GM23338 (cell line): ENCODE data around the gene PDCD2L. TPM values are rescaled to one million over a fixed set of nuclear protein-coding genes. Genes with fewer than 3 reads are reported as not detected.
A peak's percentile ranks its signal among the peaks of the same experiment; 100 is the strongest.

Experiments used
- ATAC-seq: fragments of 200-7000 bp; cut with Tn5 transposase; 3 replicates; pipeline ENCODE4 v1.9.1; 2020
- DNase-seq: peaks from one replicate; pipeline ENCODE4 v3.0.0-alpha.2; 2015; ENCODE audit warnings: low spot score
- H2AFZ ChIP-seq: fragments of 200-600 bp; sonication (generic); 2 replicates; pipeline ENCODE4 v1.8.0; 2016; ENCODE audit warnings: antibody characterized with exemption, mild to moderate bottlenecking, moderate library complexity
- H3F3A ChIP-seq: fragments of 200-600 bp; sonication (generic); replicated peaks from 2 replicates; pipeline ENCODE4 v1.8.0; 2017; ENCODE audit warnings: antibody characterized with exemption, mixed run types, low read depth
- H3K27ac ChIP-seq: fragments of 200-600 bp; sonication (generic); 2 replicates; pipeline ENCODE4 v1.6.1; 2016; ENCODE audit warnings: low read depth
- H3K27me3 ChIP-seq: fragments of 200-600 bp; sonication (generic); 2 replicates; pipeline ENCODE4 v1.8.0; 2016; ENCODE audit warnings: mild to moderate bottlenecking, mixed run types, moderate library complexity; ENCODE audit not compliant: insufficient read depth
- H3K36me3 ChIP-seq: fragments of 200-600 bp; sonication (generic); 2 replicates; pipeline ENCODE4 v1.8.0; 2016; ENCODE audit warnings: mild to moderate bottlenecking; ENCODE audit not compliant: insufficient read depth
- H3K4me1 ChIP-seq: fragments of 200-600 bp; sonication (generic); 2 replicates; pipeline ENCODE4 v1.8.0; 2016; ENCODE audit warnings: mild to moderate bottlenecking, moderate library complexity; ENCODE audit not compliant: insufficient read depth
- H3K4me2 ChIP-seq: fragments of 200-600 bp; sonication (generic); 2 replicates; pipeline ENCODE4 v1.7.1; 2017; ENCODE audit warnings: mixed run types
- H3K4me3 ChIP-seq: fragments of 200-600 bp; sonication (generic); 2 replicates; pipeline ENCODE4 v1.6.1; 2016; ENCODE audit warnings: mixed run types
- H3K79me2 ChIP-seq: fragments of 200-600 bp; sonication (generic); replicated peaks from 2 replicates; pipeline ENCODE4 v1.8.0; 2017; ENCODE audit warnings: mild to moderate bottlenecking; ENCODE audit not compliant: insufficient read depth
- H3K9me2 ChIP-seq: fragments of 200-600 bp; sonication (generic); 2 replicates; pipeline ENCODE4 v1.8.0; 2017; ENCODE audit not compliant: insufficient read depth
- H4K20me1 ChIP-seq: fragments of 200-600 bp; sonication (generic); replicated peaks from 2 replicates; pipeline ENCODE4 v1.8.0; 2017; ENCODE audit warnings: mild to moderate bottlenecking; ENCODE audit not compliant: insufficient read depth
- H3K27ac Mint-ChIP-seq: 2 replicates; pipeline ENCODE4 v1.8.0; 2020; ENCODE audit warnings: inconsistent platforms, mild to moderate bottlenecking, moderate library complexity, mixed read lengths
- H3K27me3 Mint-ChIP-seq: 3 replicates; pipeline ENCODE4 v1.8.0; 2022; ENCODE audit warnings: low read depth, mild to moderate bottlenecking, moderate library complexity, mixed read lengths, inconsistent platforms; ENCODE audit not compliant: insufficient read depth, poor library complexity
- H3K36me3 Mint-ChIP-seq: 3 replicates; pipeline ENCODE4 v1.8.0; 2021; ENCODE audit warnings: low read depth, mild to moderate bottlenecking, inconsistent platforms, moderate library complexity, mixed read lengths
- H3K4me1 Mint-ChIP-seq: 3 replicates; pipeline ENCODE4 v1.8.0; 2020; ENCODE audit warnings: mild to moderate bottlenecking, inconsistent platforms, mixed read lengths
- H3K4me3 Mint-ChIP-seq: 3 replicates; pipeline ENCODE4 v1.8.0; 2021; ENCODE audit warnings: moderate library complexity, mild to moderate bottlenecking, inconsistent platforms, mixed read lengths
- H3K9me3 Mint-ChIP-seq: 3 replicates; pipeline ENCODE4 v1.8.0; 2020; ENCODE audit warnings: moderate library complexity, mild to moderate bottlenecking, inconsistent platforms, mixed read lengths
- CREB1 ChIP-seq: fragments of 250-450 bp; sonication (Bioruptor Pico); IDR thresholded peaks from 2 replicates; pipeline ENCODE4 v1.5.0; 2020; ENCODE audit warnings: low read depth, mild to moderate bottlenecking, moderate library complexity
- CTCF ChIP-seq, 2 experiments: fragments of 200-600 bp in 1 of 2; sonication (generic) in 1 of 2; conservative IDR thresholded peaks; 2 replicates each; pipeline versions ENCODE4 v1.5.1 to v1.6.1; 2016 to 2017; ENCODE audit warnings: antibody characterized with exemption in 2 of 2, low read depth in 2 of 2, mild to moderate bottlenecking in 2 of 2, moderate library complexity in 1 of 2
- EZH2 ChIP-seq: fragments of 200-600 bp; sonication (generic); IDR thresholded peaks from one replicate; pipeline ENCODE4 v1.8.0; 2017; ENCODE audit warnings: antibody characterized with exemption, mild to moderate bottlenecking, low read depth; ENCODE audit not compliant: unreplicated experiment
- EZH2phosphoT487 ChIP-seq: fragments of 200-600 bp; sonication (generic); IDR thresholded peaks from one replicate; pipeline ENCODE4 v1.8.1; 2018; ENCODE audit warnings: antibody characterized with exemption; ENCODE audit not compliant: unreplicated experiment
- NANOG ChIP-seq: IDR thresholded peaks from 2 replicates; pipeline ENCODE4 v1.6.1; 2016; ENCODE audit warnings: antibody characterized with exemption, borderline replicate concordance
- POLR2AphosphoS5 ChIP-seq: IDR thresholded peaks from 2 replicates; pipeline ENCODE4 v1.6.1; 2016; ENCODE audit warnings: antibody characterized with exemption, low read depth
- STAT1 ChIP-seq: IDR thresholded peaks from one replicate; pipeline ENCODE4 v1.6.1; 2016; ENCODE audit warnings: antibody characterized with exemption; ENCODE audit not compliant: unreplicated experiment
- ZNF114 ChIP-seq: fragments of 250-450 bp; sonication (Bioruptor Pico); IDR thresholded peaks from 2 replicates; pipeline ENCODE4 v1.5.0; 2020; ENCODE audit warnings: mild to moderate bottlenecking, moderate library complexity
- ZNF331 ChIP-seq: fragments of 250-450 bp; sonication (Bioruptor Pico); IDR thresholded peaks from 2 replicates; pipeline ENCODE4 v1.5.0; 2020; ENCODE audit warnings: low read depth, mild to moderate bottlenecking, moderate library complexity
- ZNF462 ChIP-seq: fragments of 250-450 bp; sonication (Bioruptor Pico); IDR thresholded peaks from 2 replicates; pipeline ENCODE4 v1.5.0; 2020; ENCODE audit warnings: mild to moderate bottlenecking, moderate library complexity
- polyA plus RNA-seq: library from polyadenylated mRNA; unstranded; fragments of >200 nt; fragmentation: Nextera tagmentation; extraction: Ambion mirVana; gene quantifications from 2 replicates; pipeline ENCODE4 v1.2.1, GENCODE V29; 2016
- total RNA-seq: library from RNA; depleted of rRNA; stranded (reverse); fragments of >200 nt; shearing (Covaris generic); gene quantifications from 2 replicates; pipeline ENCODE4 v1.2.3, GENCODE V29; 2014

The PDCD2L gene
- total and polyA plus RNA-seq, 2 experiments from 2014 or later, result 61.3 to 67.2 TPM

GRCh38 chr19:34428549-34429285 lies 24.5 kb downstream of the PDCD2L start:
- Histone ChIP-seq H3K4me1 (peaks cover 18% of the 10 kb centered on the region), H3K9me2 (no peaks in the 10 kb centered on the region), H3K36me3 (peaks cover 19% of the 10 kb centered on the region), H3K27ac (peak overlapping the region; percentile 94), H3F3A (peaks cover 12% of the 10 kb centered on the region; the same call in 1 of the 2 replicates), H2AFZ (no peak overlapping the region), H3K4me2 (peak overlapping the region; percentile 92), H3K27me3 (no peaks in the 10 kb centered on the region), H3K4me3 (peak overlapping the region; percentile 92), H3K79me2 (peaks cover 55% of the 10 kb centered on the region), H4K20me1 (peaks cover 49% of the 10 kb centered on the region)
- peaks cover 4% of the 10 kb centered on the region for H3K27me3 Mint-ChIP-seq
- DNase-seq (peak; percentile 37), ATAC-seq (peak; percentile 46)
- peak overlapping the region; percentile 88; the same call in 1 of the 2 replicates for H3K27ac Mint-ChIP-seq
- TF ChIP-seq ZNF331 (CRISPR knock-in tag), result no peak
- TF ChIP-seq ZNF114 (CRISPR knock-in tag), result no peak
- TF ChIP-seq EZH2phosphoT487, result no peak
- TF ChIP-seq CREB1 (CRISPR knock-in tag), result no peak
- TF ChIP-seq CTCF (conservative IDR thresholded peaks at IDR 0.05; ENCODE audit: low read depth in 2 of 2), result no peak
- no peak for TF ChIP-seq EZH2
- no peak for TF ChIP-seq STAT1
- TF ChIP-seq NANOG, result no peak
- TF ChIP-seq POLR2AphosphoS5, result no peak
- no peak for TF ChIP-seq ZNF462 (CRISPR knock-in tag)
- H3K4me1 Mint-ChIP-seq, result peaks cover 15% of the 10 kb centered on the region; the same call in 2 of the 3 replicates
- H3K9me3 Mint-ChIP-seq, result no peaks in the 10 kb centered on the region
- peak overlapping the region; percentile 99 for H3K4me3 Mint-ChIP-seq
- peaks cover 51% of the 10 kb centered on the region for H3K36me3 Mint-ChIP-seq
